K562 treated with DMSO at 1 percent for 12 hours (cell line): ENCODE data around the gene CBLN2. TPM values are rescaled to one million over a fixed set of nuclear protein-coding genes. Genes with fewer than 3 reads are reported as not detected.

Experiments used
- total RNA-seq: library from RNA; unstranded; fragments of 300-600 nt; gene quantifications from 2 replicates; pipeline ENCODE4 v1.2.3, GENCODE V29; 2022; ENCODE audit not compliant: insufficient read depth

CBLN2 gene
- total RNA-seq, result not detected in 2 replicates

GRCh38 chr18:72544092-72544886 is at the start of gene CBLN2:
Gene CBLN2 (minus strand): TSS chr18:72544342. CDS start chr18:72542160, 2,182 bp downstream.

